ENCODE data around the gene CHST8.

Gene CHST8

DNA sequence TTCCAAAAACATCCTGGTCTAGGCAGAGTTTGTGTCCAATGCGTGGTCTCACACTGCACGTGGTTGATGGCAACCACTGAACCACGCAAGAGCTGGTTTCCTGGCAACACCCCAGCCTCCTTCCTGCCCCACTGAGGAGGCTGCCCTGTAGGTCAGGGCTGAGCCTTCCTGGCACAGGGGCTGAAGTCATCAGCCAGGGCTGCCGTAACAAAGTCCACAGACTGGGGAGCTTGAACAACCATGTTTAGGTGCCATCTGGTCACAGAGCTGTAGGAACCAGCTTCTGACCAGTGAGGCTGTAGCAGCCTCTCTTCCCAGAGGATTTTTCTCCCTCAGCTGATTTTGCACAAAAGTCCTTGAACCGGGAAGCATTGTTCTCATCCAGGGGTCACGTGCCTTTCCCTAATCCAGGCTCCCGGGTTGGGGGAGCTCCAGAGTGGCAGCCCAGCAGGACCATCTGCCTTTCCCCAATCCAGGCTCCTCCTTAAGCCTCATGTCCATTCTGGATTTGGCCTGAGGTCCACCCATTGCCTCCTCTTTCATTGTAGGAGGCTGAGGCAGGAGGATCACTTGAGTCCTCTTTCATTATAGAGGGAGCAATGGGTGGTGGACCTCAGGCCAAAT, 53.9 kb downstream of the CHST8 start:
- no peak for DNase-seq (ENCODE audit: extremely low read depth, insufficient read length)
- Histone ChIP-seq H3K4me3 (replicated peaks; ENCODE audit: low read depth, low read length) (no peak overlapping the region), H3K27me3 (replicated peaks; ENCODE audit: control insufficient read depth, insufficient read depth, low read length) (peaks cover 1% of the 10 kb centered on the region), H3K36me3 (ENCODE audit: control insufficient read depth, insufficient read depth, low read length) (no peaks in the 10 kb centered on the region)
- TF ChIP-seq, protein P1, sequence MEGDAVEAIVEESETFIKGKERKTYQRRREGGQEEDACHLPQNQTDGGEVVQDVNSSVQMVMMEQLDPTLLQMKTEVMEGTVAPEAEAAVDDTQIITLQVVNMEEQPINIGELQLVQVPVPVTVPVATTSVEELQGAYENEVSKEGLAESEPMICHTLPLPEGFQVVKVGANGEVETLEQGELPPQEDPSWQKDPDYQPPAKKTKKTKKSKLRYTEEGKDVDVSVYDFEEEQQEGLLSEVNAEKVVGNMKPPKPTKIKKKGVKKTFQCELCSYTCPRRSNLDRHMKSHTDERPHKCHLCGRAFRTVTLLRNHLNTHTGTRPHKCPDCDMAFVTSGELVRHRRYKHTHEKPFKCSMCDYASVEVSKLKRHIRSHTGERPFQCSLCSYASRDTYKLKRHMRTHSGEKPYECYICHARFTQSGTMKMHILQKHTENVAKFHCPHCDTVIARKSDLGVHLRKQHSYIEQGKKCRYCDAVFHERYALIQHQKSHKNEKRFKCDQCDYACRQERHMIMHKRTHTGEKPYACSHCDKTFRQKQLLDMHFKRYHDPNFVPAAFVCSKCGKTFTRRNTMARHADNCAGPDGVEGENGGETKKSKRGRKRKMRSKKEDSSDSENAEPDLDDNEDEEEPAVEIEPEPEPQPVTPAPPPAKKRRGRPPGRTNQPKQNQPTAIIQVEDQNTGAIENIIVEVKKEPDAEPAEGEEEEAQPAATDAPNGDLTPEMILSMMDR (IDR thresholded peaks at IDR 0.05; ENCODE audit: insufficient read depth, low read length, poor library complexity, severe bottlenecking), result no peak

DNA sequence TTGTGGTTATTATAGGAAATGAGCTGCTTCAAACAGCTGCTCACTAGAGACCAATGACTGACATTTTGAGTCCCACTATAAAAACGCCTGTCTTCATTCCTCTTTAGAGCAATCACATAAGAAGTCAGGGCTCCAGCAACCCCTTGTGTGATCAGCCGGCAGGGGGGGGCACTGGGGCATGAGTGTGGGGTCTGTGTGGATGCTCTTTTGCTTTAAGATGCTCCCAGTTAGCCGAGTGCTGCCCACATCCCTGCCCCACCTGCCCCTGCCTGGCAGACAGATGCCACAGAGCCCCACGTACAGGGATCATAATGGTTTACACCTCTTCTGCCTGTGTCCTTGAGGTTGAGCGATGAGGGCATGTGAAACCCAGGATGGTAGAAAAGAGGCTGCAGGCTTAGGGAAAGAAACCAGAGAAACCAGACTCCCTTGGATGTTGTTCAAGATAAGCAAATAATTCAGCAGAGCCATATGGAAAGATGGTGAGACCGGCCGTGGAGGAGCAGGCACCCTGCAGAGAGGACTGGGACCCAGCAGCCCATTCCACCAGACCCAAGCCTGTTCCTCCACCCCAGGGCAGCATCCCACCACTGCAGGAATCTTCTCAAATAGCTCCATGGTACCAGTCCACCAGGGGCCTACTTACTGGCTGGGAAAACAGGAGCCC, 55.4 kb downstream of the CHST8 start:
- no peaks in the 10 kb centered on the region for H3K36me3 ChIP-seq (ENCODE audit: control insufficient read depth, insufficient read depth, low read length)
- TF ChIP-seq, protein P1 (IDR thresholded peaks at IDR 0.05; ENCODE audit: insufficient read depth, low read length, poor library complexity, severe bottlenecking), result no peak
- no peak for DNase-seq (ENCODE audit: extremely low read depth, insufficient read length)
- no peaks in the 10 kb centered on the region for H3K27me3 ChIP-seq (replicated peaks; ENCODE audit: control insufficient read depth, insufficient read depth, low read length)
- H3K4me3 ChIP-seq (replicated peaks; ENCODE audit: low read depth, low read length), result no peak overlapping the region

DNA sequence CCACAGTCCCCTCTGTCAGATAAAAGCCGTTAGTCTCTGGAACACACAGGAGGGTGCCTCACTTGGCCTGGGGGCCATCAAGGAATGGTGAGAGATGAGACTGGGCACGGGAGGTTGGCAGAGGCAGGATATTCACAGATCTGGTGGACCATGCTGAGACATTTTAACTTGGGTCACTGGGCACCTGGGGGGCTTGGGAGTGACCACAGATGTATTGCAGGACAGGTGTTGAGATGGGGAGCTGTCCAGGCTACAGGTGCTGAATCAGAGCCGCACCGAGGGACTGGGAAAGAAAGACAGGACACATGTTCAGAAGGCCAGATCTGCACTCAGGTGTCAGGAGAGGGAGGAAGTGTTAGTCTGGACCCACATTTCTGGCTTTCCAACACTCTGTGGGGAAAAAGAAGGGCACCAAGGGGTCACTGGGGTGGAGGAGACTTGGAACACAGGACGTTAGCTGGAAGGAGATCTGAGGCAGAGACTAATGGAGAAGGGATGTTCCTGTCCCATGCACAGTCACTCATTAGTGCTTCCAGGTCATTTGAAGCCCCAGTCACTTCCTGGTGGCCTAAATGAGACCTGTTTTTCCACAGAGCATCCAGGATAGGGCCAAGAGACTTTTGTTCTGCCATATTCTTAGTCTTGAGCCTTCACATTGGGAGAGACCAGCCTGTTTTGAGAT, 56.1 kb downstream of the CHST8 start:
- TF ChIP-seq, protein P1 (IDR thresholded peaks at IDR 0.05; ENCODE audit: insufficient read depth, low read length, poor library complexity, severe bottlenecking), result no peak
- no peak for DNase-seq (ENCODE audit: extremely low read depth, insufficient read length)

DNA sequence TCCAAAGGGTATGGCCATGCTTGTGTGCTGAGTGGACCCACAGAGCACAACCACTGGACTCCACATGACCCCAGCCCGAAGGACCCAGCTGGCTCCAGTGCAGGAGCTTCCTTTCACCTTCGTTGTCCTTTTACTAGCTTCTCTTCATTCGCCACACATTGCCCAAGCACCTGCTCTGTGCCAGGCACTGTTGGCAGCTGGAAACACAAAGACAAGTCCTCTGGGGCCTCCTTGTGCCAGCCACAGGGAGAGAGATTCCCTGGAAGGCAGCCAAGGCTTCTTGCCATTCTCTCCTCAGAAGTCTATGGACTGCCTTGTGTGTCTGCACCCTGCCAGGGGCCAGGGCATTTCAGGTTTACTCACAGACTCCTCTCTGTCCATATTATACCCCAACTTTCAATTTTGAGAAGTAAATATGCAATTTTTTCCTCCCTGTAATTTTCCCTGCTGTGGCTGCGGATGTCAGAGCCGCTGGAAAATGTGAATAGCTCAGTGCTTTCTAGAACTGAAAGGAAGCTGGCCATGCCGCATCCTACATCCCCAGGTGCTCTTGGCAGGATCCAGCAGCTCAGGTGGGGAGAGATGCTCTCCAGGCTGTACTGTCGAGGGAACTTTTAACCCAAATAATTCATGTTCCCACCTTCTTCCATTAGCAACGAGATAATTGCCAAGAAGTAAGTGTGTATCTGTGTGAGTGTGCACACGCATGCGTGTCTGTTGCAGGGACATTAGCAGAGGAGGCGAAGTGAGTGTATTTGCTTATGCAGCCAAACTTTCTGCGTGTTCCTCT, 57.2 kb downstream of the CHST8 start:
- Histone ChIP-seq H3K36me3 (ENCODE audit: control insufficient read depth, insufficient read depth, low read length) (no peaks in the 10 kb centered on the region), H3K27me3 (replicated peaks; ENCODE audit: control insufficient read depth, insufficient read depth, low read length) (no peaks in the 10 kb centered on the region), H3K4me3 (replicated peaks; ENCODE audit: low read depth, low read length) (no peak overlapping the region)
- TF ChIP-seq, protein P1 (IDR thresholded peaks at IDR 0.05; ENCODE audit: insufficient read depth, low read length, poor library complexity, severe bottlenecking), result no peak
- no peak for DNase-seq (ENCODE audit: extremely low read depth, insufficient read length)

More for the DNA sequence above, 56.1 kb downstream of the CHST8 start:
- H3K4me3 ChIP-seq (replicated peaks; ENCODE audit: low read depth, low read length), result no peak overlapping the region
- H3K36me3 ChIP-seq (ENCODE audit: control insufficient read depth, insufficient read depth, low read length), result no peaks in the 10 kb centered on the region
- no peaks in the 10 kb centered on the region for H3K27me3 ChIP-seq (replicated peaks; ENCODE audit: control insufficient read depth, insufficient read depth, low read length)

DNA sequence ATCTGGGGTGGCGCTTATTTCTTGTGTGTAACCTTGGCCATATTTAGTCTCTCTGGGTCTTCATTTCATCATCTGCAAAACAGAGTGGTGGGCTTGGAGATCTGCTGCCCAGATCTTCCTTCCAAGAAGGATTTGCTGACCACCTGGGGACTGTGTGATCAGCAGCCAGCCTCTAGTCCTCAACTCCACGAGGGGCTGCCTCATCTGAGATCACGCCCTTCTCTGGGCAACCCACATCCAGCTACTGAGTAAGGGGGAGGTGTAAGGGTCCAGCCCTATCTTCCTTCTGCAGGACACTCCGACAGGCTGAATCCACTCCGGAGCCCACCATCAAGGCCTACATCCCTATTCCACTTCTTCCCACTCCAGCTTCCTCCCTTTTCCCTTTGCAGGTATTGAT, 57.9 kb downstream of the CHST8 start:
- TF ChIP-seq, protein P1 (IDR thresholded peaks at IDR 0.05; ENCODE audit: insufficient read depth, low read length, poor library complexity, severe bottlenecking), result no peak
- no peaks in the 10 kb centered on the region for H3K27me3 ChIP-seq (replicated peaks; ENCODE audit: control insufficient read depth, insufficient read depth, low read length)
- H3K4me3 ChIP-seq (replicated peaks; ENCODE audit: low read depth, low read length), result no peak overlapping the region

More for the DNA sequence above, 57.9 kb downstream of the CHST8 start:
- DNase-seq (ENCODE audit: extremely low read depth, insufficient read length), result no peak
- no peaks in the 10 kb centered on the region for H3K36me3 ChIP-seq (ENCODE audit: control insufficient read depth, insufficient read depth, low read length)

All from GM06990 (cell line).